ENCODE results near the gene CRYBA4. TPM values are rescaled to one million over a fixed set of nuclear protein-coding genes. Genes with fewer than 3 reads are reported as not detected.

CRYBA4 gene
- total RNA-seq = not detected

GRCh38 chr22:26621663-26622062 is at the start of gene CRYBA4:
Gene CRYBA4 (plus strand): TSS chr22:26621963. CDS start chr22:26622597, 634 bp downstream.
- no peaks in the 10 kb centered on the region for H3K9me3 Mint-ChIP-seq (ENCODE audit: insufficient read depth)
- peaks cover 14% of the 10 kb centered on the region for H3K4me1 Mint-ChIP-seq (ENCODE audit: low read depth)
- CTCF ChIA-PET = no interaction called here
- no peaks in the 10 kb centered on the region for H3K36me3 Mint-ChIP-seq (ENCODE audit: low read depth)
- no peak for ATAC-seq
- POLR2A ChIA-PET = no interaction called here
- no peaks in the 10 kb centered on the region for H3K27me3 Mint-ChIP-seq (ENCODE audit: low read depth)
- no peak for DNase-seq
- H3K27ac Mint-ChIP-seq = no peak within 1 kb of the TSS
- H3K4me3 Mint-ChIP-seq = no peak within 1 kb of the TSS

- POLR2A ChIA-PET = interaction anchor here (1.1 kb wide), 1 partner anchor 61 kb away, joined by 3 read pairs; the partner anchor contains the start of gene TFIP11
- DNase-seq (peak; percentile 35), ATAC-seq (peak; percentile 73)
- Mint-ChIP-seq H3K4me3 (no peak overlapping the region), H3K27me3 (ENCODE audit: low read depth) (no peaks in the 10 kb centered on the region), H3K4me1 (ENCODE audit: low read depth) (peaks cover 77% of the 10 kb centered on the region), H3K36me3 (ENCODE audit: low read depth) (peaks cover 68% of the 10 kb centered on the region), H3K9me3 (ENCODE audit: insufficient read depth) (no peaks in the 10 kb centered on the region), H3K27ac (peak overlapping the region; percentile 70)
- CTCF ChIA-PET = interaction anchor here (1.0 to 1.1 kb wide), 2 partner anchors 11 to 14 kb away, joined by 3 read pairs; no protein-coding TSS in a partner anchor
These were observed 48.6 kb upstream of the CRYBA4 start for GRCh38 chr22:26573026-26573662.

DNA sequence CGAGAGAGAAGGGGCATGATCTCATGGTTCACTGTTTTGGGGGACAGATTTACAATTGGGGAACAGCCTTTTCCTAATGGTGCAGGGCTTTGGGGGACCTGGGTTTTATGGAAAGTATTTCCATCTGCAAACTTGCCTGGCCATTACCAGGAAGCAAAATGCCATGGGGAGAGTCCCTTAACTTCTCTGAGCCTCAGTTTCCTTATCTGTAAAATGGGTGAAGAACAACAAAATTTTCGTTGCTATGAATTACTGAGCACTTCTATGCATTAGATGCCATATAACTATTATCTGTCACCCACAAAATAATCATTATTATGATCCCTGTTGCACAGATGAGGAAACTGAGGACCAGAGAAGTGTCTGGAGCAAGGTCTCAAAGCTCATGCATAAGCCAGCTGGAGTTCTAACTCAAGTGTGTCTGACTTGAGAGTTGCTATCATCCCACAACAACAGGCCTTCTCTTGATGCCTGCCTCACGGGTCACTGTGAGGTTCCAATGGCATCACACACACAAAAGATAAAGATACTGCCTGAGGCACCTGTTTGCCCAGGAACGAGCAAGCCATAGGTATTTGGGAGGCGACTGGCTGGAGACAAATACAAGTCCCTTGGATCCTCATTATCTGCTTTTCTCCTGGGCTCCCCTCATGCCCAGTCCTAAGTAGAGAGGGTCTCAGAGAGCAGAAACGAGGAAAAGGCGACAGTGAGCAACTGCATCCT is 47.6 kb upstream of the CRYBA4 start:
- H3K27ac Mint-ChIP-seq = peak overlapping the region; percentile 70
- ChIA-PET POLR2A (no interaction called here), CTCF (interaction anchor here (1.1 kb wide), 1 partner anchor 13 kb away, joined by 3 read pairs; no protein-coding TSS in a partner anchor)
- H3K4me1 Mint-ChIP-seq (ENCODE audit: low read depth) = peaks cover 80% of the 10 kb centered on the region
- peaks cover 70% of the 10 kb centered on the region for H3K36me3 Mint-ChIP-seq (ENCODE audit: low read depth)
- no peaks in the 10 kb centered on the region for H3K27me3 Mint-ChIP-seq (ENCODE audit: low read depth)
- ATAC-seq (no peak), DNase-seq (no peak)
- H3K4me3 Mint-ChIP-seq = no peak overlapping the region
- H3K9me3 Mint-ChIP-seq (ENCODE audit: insufficient read depth) = no peaks in the 10 kb centered on the region

DNA sequence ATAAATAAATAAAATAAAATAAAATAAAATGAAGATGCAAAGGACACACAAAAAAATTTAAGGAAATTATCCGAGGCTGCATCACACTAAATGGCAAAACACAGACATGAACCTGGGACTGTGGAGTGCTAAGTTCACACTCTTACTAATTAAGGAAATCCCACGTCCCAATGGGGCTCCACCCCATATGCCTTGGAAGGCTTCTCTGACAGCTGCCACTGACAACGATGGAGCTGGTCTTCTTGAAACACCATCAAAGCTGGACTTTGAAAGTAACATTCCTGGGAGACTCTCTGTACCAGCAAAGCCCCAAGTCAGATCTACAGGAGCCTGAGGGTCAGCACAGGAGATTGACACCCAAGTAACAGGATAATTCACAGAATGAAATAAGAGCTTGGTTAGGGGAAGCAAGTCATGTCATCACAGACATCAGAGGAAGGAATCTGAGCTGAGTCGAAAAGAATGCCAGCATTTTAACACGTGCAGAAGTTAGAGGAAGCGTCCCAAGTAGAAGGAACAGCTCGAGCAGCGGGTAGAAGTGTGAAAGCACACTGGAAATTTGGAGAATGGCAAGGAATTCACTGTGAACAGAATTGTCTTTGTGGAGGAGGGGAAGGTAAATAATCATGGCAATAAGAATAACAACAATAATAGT is 45.6 kb upstream of the CRYBA4 start:
- CTCF ChIA-PET = no interaction called here
- no peak for ATAC-seq
- H3K4me3 Mint-ChIP-seq = no peak overlapping the region
- no peaks in the 10 kb centered on the region for H3K27me3 Mint-ChIP-seq (ENCODE audit: low read depth)
- no peaks in the 10 kb centered on the region for H3K9me3 Mint-ChIP-seq (ENCODE audit: insufficient read depth)
- DNase-seq = no peak
- peaks cover 86% of the 10 kb centered on the region for H3K4me1 Mint-ChIP-seq (ENCODE audit: low read depth)
- POLR2A ChIA-PET = interaction anchor here (1.0 kb wide), 1 partner anchor 32 kb away, joined by 4 read pairs; no protein-coding TSS in a partner anchor
- H3K27ac Mint-ChIP-seq = no peak overlapping the region
- H3K36me3 Mint-ChIP-seq (ENCODE audit: low read depth) = peaks cover 69% of the 10 kb centered on the region

- ATAC-seq = no peak
- POLR2A ChIA-PET = interaction anchor here (1.0 kb wide), 1 partner anchor 33 kb away, joined by 4 read pairs; no protein-coding TSS in a partner anchor
- Mint-ChIP-seq H3K4me3 (no peak overlapping the region), H3K9me3 (ENCODE audit: insufficient read depth) (no peaks in the 10 kb centered on the region), H3K27me3 (ENCODE audit: low read depth) (no peaks in the 10 kb centered on the region), H3K36me3 (ENCODE audit: low read depth) (peaks cover 71% of the 10 kb centered on the region), H3K4me1 (ENCODE audit: low read depth) (peaks cover 85% of the 10 kb centered on the region), H3K27ac (no peak overlapping the region)
- DNase-seq = no peak
- CTCF ChIA-PET = interaction anchor here (1.3 kb wide), 1 partner anchor 74 kb away, joined by 6 read pairs; no protein-coding TSS in a partner anchor
These were observed 44.7 kb upstream of the CRYBA4 start for GRCh38 chr22:26577081-26577480.

DNA sequence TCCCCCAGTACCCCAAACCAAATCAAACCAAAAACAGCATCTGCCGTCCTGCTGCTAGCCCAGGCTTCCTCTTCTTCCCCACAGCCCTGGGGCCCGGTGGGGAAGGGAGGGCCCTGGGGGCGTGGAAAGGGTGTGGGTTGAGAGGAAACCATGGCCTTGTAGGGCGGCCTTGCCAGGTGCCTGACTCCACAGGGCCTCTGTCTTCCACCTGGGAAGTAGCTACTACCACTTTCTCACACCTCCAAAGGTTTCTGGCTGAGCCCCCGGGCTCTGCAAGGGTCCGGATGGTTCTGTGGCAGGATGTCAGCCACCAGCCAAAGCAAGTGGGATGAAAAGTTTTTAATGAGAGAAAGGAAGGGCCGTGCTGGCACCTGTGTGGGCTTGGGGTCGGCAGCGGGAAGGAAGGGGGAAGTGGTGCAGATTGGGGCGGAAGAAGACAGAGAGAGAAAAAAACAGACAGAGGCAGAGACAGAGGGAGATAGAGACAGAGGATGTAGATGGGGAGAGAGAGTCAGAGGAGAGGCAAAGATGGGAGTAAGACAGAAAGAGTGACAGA is 42.4 kb upstream of the CRYBA4 start:
- Mint-ChIP-seq H3K27me3 (ENCODE audit: low read depth) (no peaks in the 10 kb centered on the region), H3K4me1 (ENCODE audit: low read depth) (peaks cover 81% of the 10 kb centered on the region), H3K9me3 (ENCODE audit: insufficient read depth) (no peaks in the 10 kb centered on the region), H3K36me3 (ENCODE audit: low read depth) (peaks cover 64% of the 10 kb centered on the region), H3K27ac (peak overlapping the region; percentile 97), H3K4me3 (peak overlapping the region; percentile 76)
- ChIA-PET CTCF (interaction anchor here (1.1 to 2.0 kb wide), 4 partner anchors 15 to 77 kb away, joined by 3 to 5 read pairs (median 3); no protein-coding TSS in a partner anchor), POLR2A (interaction anchor here (0.9 to 2.1 kb wide), 5 partner anchors 9 to 96 kb away, joined by 3 to 8 read pairs (median 3); partner anchors contain the start of genes HPS4, SRRD and TPST2)
- DNase-seq = peak; percentile 87
- ATAC-seq = peak; percentile 98

DNA sequence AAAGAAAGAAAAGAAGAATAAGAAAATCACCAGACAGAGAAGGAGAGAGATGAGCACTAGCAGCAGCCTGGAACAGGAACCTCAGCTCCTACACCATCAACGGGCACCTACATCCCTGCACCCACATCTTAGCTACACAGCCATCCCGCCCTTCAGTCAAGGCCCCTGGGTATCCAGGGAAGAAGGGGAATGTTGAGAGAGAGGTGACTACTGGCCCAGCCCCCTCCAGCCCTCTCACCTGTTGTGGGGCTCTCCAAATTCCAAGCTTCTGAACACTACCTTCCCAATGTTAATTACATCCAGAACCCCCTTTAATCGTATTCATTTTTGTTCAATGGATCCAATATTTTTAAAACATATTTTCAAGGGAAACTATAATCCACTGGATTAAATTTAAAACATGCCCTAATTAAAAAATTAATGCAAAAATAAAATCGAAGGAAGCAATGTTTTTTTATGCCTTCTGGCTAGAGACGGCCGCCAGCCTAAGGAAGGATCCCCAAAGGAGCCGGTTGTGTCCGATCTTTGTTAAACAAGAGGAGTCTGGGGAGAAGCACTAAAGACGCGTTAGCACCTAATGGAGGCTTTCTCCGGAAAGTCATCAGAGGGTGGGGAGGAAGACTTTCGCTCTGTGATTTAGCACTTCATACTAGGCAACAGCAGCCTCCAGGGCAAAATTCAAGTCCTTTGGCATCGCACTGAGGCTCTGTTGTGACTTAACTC is 41.4 kb upstream of the CRYBA4 start:
- ATAC-seq = no peak
- ChIA-PET CTCF (interaction anchor here (0.5 to 2.0 kb wide), 4 partner anchors 14 to 1306 kb away, joined by 3 to 5 read pairs (median 4); no protein-coding TSS in a partner anchor), POLR2A (interaction anchor here (1.4 to 2.1 kb wide), 2 partner anchors 9 to 12 kb away, joined by 7 to 8 read pairs; partner anchors contain the start of gene TPST2)

GRCh38 chr22:26581026-26581425 is 40.7 kb upstream of the CRYBA4 start:
- Mint-ChIP-seq H3K4me3 (peak overlapping the region; percentile 9), H3K27me3 (ENCODE audit: low read depth) (no peaks in the 10 kb centered on the region), H3K4me1 (ENCODE audit: low read depth) (peaks cover 86% of the 10 kb centered on the region), H3K36me3 (ENCODE audit: low read depth) (peaks cover 62% of the 10 kb centered on the region), H3K9me3 (ENCODE audit: insufficient read depth) (no peaks in the 10 kb centered on the region), H3K27ac (peak overlapping the region; percentile 97)
- no peak for ATAC-seq
- ChIA-PET CTCF (interaction anchor here (1.0 to 1.5 kb wide), 2 partner anchors 62 to 78 kb away, joined by 4 read pairs; no protein-coding TSS in a partner anchor), POLR2A (no interaction called here)
- no peak for DNase-seq

More for the DNA sequence above, 41.4 kb upstream of the CRYBA4 start:
- Mint-ChIP-seq H3K4me3 (peak overlapping the region; percentile 76), H3K36me3 (ENCODE audit: low read depth) (peaks cover 62% of the 10 kb centered on the region), H3K27me3 (ENCODE audit: low read depth) (no peaks in the 10 kb centered on the region), H3K4me1 (ENCODE audit: low read depth) (peaks cover 81% of the 10 kb centered on the region), H3K9me3 (ENCODE audit: insufficient read depth) (no peaks in the 10 kb centered on the region), H3K27ac (peak overlapping the region; percentile 97)
- DNase-seq = no peak

DNA sequence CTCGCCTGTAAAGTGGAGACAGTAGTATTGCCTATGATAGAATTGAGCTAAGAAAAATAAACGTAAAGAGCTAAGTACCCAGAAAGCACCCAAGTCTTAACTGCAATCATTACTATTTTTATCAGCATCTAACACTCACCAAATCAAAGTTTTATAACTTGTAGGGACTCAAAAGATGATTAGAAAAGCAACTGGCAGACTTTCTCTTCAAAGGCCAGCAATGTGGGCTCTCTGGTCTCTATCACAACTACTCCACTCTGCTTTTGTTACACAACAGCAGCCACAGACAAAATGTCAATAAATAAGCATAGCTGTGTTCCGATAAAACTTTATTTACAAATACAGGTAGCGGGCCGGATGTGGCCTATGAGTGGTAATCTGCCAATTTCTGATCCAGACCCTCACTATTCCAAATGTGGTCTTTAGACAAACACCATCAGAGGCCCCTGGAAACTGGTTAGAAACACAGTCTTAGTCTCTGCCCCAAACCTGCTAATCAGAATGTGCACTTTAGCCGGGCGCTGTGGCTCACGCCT is 40.1 kb upstream of the CRYBA4 start:
- Mint-ChIP-seq H3K4me1 (ENCODE audit: low read depth) (peaks cover 87% of the 10 kb centered on the region), H3K36me3 (ENCODE audit: low read depth) (peaks cover 62% of the 10 kb centered on the region), H3K9me3 (ENCODE audit: insufficient read depth) (no peaks in the 10 kb centered on the region), H3K4me3 (no peak overlapping the region), H3K27ac (peak overlapping the region; percentile 97), H3K27me3 (ENCODE audit: low read depth) (no peaks in the 10 kb centered on the region)
- ATAC-seq = no peak
- ChIA-PET CTCF (interaction anchor here (0.6 to 1.5 kb wide), 3 partner anchors 20 to 79 kb away, joined by 4 read pairs; no protein-coding TSS in a partner anchor), POLR2A (interaction anchor here (0.8 kb wide), 1 partner anchor 73 kb away, joined by 4 read pairs; no protein-coding TSS in a partner anchor)
- no peak for DNase-seq

GRCh38 chr22:26584010-26584409 is 37.8 kb upstream of the CRYBA4 start:
- H3K4me1 Mint-ChIP-seq (ENCODE audit: low read depth) = peaks cover 90% of the 10 kb centered on the region
- H3K36me3 Mint-ChIP-seq (ENCODE audit: low read depth) = peaks cover 61% of the 10 kb centered on the region
- no peaks in the 10 kb centered on the region for H3K27me3 Mint-ChIP-seq (ENCODE audit: low read depth)
- no peaks in the 10 kb centered on the region for H3K9me3 Mint-ChIP-seq (ENCODE audit: insufficient read depth)
- H3K4me3 Mint-ChIP-seq = no peak overlapping the region
- ATAC-seq (no peak), DNase-seq (no peak)
- peak overlapping the region; percentile 45 for H3K27ac Mint-ChIP-seq
- POLR2A ChIA-PET = interaction anchor here (0.8 to 1.4 kb wide), 3 partner anchors 12 to 134 kb away, joined by 3 to 4 read pairs (median 3); partner anchors contain the start of genes HPS4 and SRRD
- CTCF ChIA-PET = interaction anchor here (0.6 to 1.0 kb wide), 4 partner anchors 8 to 883 kb away, joined by 3 to 5 read pairs (median 4); no protein-coding TSS in a partner anchor
